Astrocyte (in vitro differentiated cells and primary cell): ENCODE results near the gene THBS1.

Source experiments
- CTCF ChIP-seq: IDR thresholded peaks from 2 replicates; pipeline ENCODE4 v1.5.1; 2011; ENCODE audit warnings: low read depth, mild to moderate bottlenecking, inconsistent platforms, low read length, moderate library complexity; ENCODE audit not compliant: insufficient read depth
- EZH2 ChIP-seq: IDR thresholded peaks from 2 replicates; pipeline ENCODE4 v1.6.1; 2012; ENCODE audit warnings: mild to moderate bottlenecking, low read length, inconsistent platforms; ENCODE audit not compliant: insufficient read depth

GRCh38 chr15:39593656-39594445 is 13.0 kb downstream of the THBS1 start:
- TF ChIP-seq CTCF (no peak), EZH2 (no peak)
